H1 (cell line): ENCODE results near the gene TOP1.

ENCODE experiments used
- EZH2 ChIP-seq: fragments of 200-600 bp; sonication (generic); IDR thresholded peaks from 2 replicates; pipeline ENCODE4 v1.7.1; 2012; ENCODE audit warnings: low read depth, mild to moderate bottlenecking, moderate library complexity, low read length, inconsistent platforms; ENCODE audit not compliant: severe bottlenecking
- SP1 ChIP-seq: IDR thresholded peaks from 2 replicates; pipeline ENCODE4 v1.6.1; 2011; ENCODE audit warnings: low read depth, low read length
- TF ChIP-seq, protein P1 (sequence below), 3 experiments: IDR thresholded peaks; 1 replicate in 2 of 3; 2 replicates in 1 of 3; pipeline versions ENCODE4 v1.5.1 to v1.6.1; 2011; ENCODE audit warnings: low read length in 3 of 3, mild to moderate bottlenecking in 3 of 3, inconsistent platforms in 2 of 3, low read depth in 1 of 3, moderate library complexity in 1 of 3; ENCODE audit not compliant: insufficient read depth in 1 of 3; ENCODE audit errors: control extremely low read depth in 1 of 3

DNA sequence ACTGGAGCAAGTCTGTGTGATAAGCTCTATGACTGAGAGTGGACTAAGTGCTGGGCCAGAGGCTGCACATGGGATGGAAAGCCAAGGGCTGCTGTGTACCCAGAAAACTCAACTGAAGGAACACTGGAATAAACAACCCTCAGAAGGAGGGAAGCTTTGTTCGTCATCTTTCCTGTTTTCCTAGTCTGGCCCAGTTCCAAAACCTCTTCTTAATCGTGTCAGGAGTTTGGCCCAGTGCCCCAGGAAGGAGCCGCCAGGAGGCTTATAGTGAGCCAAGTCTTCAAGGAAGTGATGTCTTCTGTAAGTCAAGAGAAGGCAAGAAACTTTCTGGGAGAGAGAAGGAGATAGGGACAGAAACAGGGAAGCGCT is 23.3 kb upstream of the TOP1 start:
- TF ChIP-seq, protein P1, sequence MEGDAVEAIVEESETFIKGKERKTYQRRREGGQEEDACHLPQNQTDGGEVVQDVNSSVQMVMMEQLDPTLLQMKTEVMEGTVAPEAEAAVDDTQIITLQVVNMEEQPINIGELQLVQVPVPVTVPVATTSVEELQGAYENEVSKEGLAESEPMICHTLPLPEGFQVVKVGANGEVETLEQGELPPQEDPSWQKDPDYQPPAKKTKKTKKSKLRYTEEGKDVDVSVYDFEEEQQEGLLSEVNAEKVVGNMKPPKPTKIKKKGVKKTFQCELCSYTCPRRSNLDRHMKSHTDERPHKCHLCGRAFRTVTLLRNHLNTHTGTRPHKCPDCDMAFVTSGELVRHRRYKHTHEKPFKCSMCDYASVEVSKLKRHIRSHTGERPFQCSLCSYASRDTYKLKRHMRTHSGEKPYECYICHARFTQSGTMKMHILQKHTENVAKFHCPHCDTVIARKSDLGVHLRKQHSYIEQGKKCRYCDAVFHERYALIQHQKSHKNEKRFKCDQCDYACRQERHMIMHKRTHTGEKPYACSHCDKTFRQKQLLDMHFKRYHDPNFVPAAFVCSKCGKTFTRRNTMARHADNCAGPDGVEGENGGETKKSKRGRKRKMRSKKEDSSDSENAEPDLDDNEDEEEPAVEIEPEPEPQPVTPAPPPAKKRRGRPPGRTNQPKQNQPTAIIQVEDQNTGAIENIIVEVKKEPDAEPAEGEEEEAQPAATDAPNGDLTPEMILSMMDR (IDR thresholded peaks at IDR 0.05; ENCODE audit: control extremely low read depth in 1 of 3, insufficient read depth in 1 of 3, low read depth in 1 of 3, low read length in 3 of 3) = no peak
- no peak for TF ChIP-seq EZH2
- no peak for TF ChIP-seq SP1
